ENCODE results near the gene NEK6.

NEK6 gene

GRCh38 chr9:124388275-124389048 lies 130.7 kb downstream of the NEK6 start:
- no peak for DNase-seq

DNA sequence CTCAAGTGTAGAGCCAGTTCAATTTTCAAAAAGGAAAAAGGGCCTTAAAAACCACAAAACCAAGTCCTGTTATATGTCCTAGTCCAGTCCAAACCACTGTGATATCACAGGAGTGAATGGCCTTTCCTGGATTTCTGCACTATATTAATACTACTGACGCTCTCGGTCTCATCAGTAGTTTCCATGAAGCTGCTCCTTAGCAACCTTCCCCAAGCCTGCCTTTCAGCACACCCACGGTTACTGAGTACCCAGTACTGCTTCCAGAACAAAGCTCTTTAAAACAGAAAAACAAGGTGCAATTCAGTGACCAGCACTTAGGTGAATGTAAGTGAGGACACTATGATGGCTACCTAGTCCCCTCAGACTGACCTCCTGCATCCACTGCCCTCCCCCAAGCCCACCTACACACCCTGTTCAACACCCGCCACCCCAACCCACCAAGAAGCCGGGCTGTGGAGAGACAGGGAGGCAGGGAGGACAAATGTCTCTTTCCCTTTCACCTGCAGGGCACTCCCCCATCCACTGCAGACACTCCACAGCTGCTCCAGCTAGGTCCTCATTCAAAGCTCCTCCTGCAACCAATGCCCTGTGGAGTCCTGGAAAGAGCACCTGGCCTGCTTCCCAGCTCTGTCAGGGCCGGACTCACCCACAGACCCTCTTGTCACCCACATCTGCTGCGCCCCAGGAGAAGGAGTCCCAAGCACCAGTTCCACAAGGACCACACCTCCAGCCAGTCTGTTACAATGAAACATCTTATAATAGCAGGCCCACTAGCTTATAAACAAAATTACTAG lies 131.6 kb downstream of the NEK6 start:
- DNase-seq = no peak

DNA sequence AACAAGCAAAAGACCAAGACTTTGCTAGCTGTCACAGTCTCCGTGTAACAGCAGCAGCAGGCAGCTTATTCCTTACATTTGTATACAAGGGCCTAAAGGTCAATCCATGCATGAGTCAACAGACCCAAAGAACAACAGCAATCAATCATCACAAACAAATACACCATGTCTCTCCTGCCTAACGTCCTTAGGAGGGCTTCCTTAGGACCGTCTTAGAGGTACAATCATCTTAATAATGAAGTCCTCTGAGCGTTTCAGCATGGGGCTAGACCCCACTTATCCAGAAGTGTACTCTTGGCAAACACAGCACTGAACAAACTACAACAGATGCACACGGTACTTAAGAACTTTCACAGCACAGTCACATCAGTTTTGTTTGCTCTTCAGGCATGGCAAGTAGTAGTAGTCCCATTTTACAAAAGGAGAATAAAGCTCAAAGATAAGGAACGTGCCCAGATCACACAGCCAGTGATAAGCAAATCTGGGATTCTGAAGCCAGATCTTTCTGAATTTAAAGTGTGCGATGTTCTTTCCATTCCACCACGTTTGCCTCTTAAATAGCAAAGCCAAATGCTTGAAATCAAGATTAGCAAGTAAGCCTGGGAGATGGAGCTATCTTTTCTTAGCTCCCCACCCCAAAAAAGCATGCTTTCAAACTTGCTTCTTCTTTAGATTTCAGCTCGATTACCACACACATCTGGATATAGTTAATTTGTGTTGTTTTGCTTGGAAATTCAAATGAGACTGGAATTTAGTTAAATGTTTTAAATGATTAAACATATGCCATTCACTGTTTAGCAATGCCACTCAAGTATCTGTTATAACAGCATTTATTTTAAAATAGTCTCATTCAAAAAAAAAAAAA lies 133.3 kb downstream of the NEK6 start:
- DNase-seq = no peak

DNA sequence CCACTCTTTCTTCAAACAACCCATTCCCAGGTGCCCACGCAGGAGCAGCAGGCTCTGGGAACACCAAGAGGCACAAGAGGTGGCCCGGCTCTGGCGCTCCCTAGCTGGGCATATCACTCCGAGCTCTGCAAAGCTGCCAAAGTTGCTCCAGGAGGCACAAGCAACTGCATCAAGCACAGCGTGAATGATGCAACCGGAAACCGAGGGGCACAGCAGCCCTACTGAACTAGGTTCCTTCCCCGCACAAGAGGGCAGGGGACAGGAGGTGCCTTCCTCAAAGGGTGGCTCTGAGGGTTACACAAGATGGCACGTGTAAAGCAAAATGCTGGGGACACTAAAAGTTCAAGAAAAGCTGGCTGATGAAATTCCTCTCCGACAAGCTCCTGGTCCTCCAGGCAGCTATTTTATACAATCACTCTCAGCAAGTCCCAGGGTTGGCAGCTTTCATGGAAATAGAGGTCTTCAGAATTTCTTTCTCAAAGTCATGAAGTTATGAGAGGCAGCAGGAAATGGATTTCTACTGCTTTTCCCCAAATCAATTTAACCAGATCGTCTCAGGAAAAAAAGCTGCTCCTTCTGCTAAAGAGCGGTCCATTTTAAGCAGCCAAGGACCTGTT lies 134.6 kb downstream of the NEK6 start:
- DNase-seq = no peak

- no peak for DNase-seq
Observed at GRCh38 chr9:124392871-124393460, 135.2 kb downstream of the NEK6 start.

- DNase-seq = no peak
Observed at GRCh38 chr9:124394167-124394566, 136.4 kb downstream of the NEK6 start.

GRCh38 chr9:124394596-124394995 lies 136.8 kb downstream of the NEK6 start:
- DNase-seq = peak; percentile 9

GRCh38 chr9:124395826-124396225 lies 138.1 kb downstream of the NEK6 start:
- DNase-seq = no peak

GRCh38 chr9:124398191-124398935 lies 140.6 kb downstream of the NEK6 start:
- no peak for DNase-seq

GRCh38 chr9:124399323-124399967 lies 141.7 kb downstream of the NEK6 start:
- no peak for DNase-seq

GRCh38 chr9:124399968-124400940 lies 142.5 kb downstream of the NEK6 start:
- no peak for DNase-seq

Measured in CD4-positive, alpha-beta T cell treated with Interleukin-12 subunit alpha and Interleukin-12 subunit beta, for 1 hour (primary cell).